ENCODE data around the gene LIPM. TPM values are rescaled to one million over a fixed set of nuclear protein-coding genes. Genes with fewer than 3 reads are reported as not detected.

Gene LIPM
- total RNA-seq, 3 donors from 2014 or later (not counting 1 experiment from before 2014, with no cell fraction given), result not detected

- Histone ChIP-seq H3K4me3 (ENCODE audit: low read length) (no peak overlapping the region), H3K9me3 (ENCODE audit: control insufficient read depth, insufficient read depth, low read length) (no peaks in the 10 kb centered on the region), H3K4me1 (ENCODE audit: control insufficient read depth, insufficient read depth, low read length) (peaks cover 14% of the 10 kb centered on the region), H3K27me3 (ENCODE audit: control insufficient read depth, insufficient read depth, low read length) (no peaks in the 10 kb centered on the region), H3K36me3 (ENCODE audit: control insufficient read depth, insufficient read depth, low read length) (no peaks in the 10 kb centered on the region), H3K27ac (ENCODE audit: low read length) (no peak overlapping the region)
- H3K9me3 Mint-ChIP-seq, result no peaks in the 10 kb centered on the region
- intact Hi-C loops (cut with micrococcal nuclease), result no loop called here
- WGBS (ENCODE audit: insufficient coverage), result 43% methylated on average over 2 of the region's 2 CpGs
- no peak overlapping the region for H3K27ac Mint-ChIP-seq
- peak in 1 of 2 donors; percentile 41 for DNase-seq
- no peaks in the 10 kb centered on the region for H3K27me3 Mint-ChIP-seq (ENCODE audit: low read depth in 2 of 2)
- H3K4me3 Mint-ChIP-seq, result no peak overlapping the region
- no peaks in the 10 kb centered on the region for H3K36me3 Mint-ChIP-seq
- peaks cover 15 to 17% of the 10 kb centered on the region in 2 donors for H3K4me1 Mint-ChIP-seq
- ATAC-seq, result no peak
- no peak for TF ChIP-seq CTCF (IDR thresholded peaks at IDR 0.05)
Measured at GRCh38 chr10:88793712-88794299, 8.7 kb upstream of the LIPM start.

GRCh38 chr10:88794731-88795130 lies 7.8 kb upstream of the LIPM start:
- no peak for TF ChIP-seq CTCF (IDR thresholded peaks at IDR 0.05)
- Histone ChIP-seq H3K4me1 (ENCODE audit: control insufficient read depth, insufficient read depth, low read length) (peaks cover 14% of the 10 kb centered on the region), H3K36me3 (ENCODE audit: control insufficient read depth, insufficient read depth, low read length) (no peaks in the 10 kb centered on the region), H3K9me3 (ENCODE audit: control insufficient read depth, insufficient read depth, low read length) (no peaks in the 10 kb centered on the region), H3K27me3 (ENCODE audit: control insufficient read depth, insufficient read depth, low read length) (no peaks in the 10 kb centered on the region), H3K27ac (ENCODE audit: low read length) (no peak overlapping the region), H3K4me3 (ENCODE audit: low read length) (no peak overlapping the region)
- H3K36me3 Mint-ChIP-seq, result no peaks in the 10 kb centered on the region
- DNase-seq (no peak), ATAC-seq (no peak)
- peaks cover 15 to 17% of the 10 kb centered on the region in 2 donors for H3K4me1 Mint-ChIP-seq
- H3K27me3 Mint-ChIP-seq (ENCODE audit: low read depth in 2 of 2), result no peaks in the 10 kb centered on the region
- intact Hi-C loops (cut with micrococcal nuclease), result no loop called here
- H3K9me3 Mint-ChIP-seq, result no peaks in the 10 kb centered on the region
- H3K27ac Mint-ChIP-seq, result no peak overlapping the region
- H3K4me3 Mint-ChIP-seq, result no peak overlapping the region
- no CpG with 5 or more reads among the region's 1 CpG for WGBS (ENCODE audit: insufficient coverage)

- no peaks in the 10 kb centered on the region for H3K9me3 Mint-ChIP-seq
- H3K27me3 ChIP-seq (ENCODE audit: control insufficient read depth, insufficient read depth, low read length), result no peaks in the 10 kb centered on the region
- no peak overlapping the region for H3K27ac Mint-ChIP-seq
- WGBS (ENCODE audit: insufficient coverage), result no CpG with 5 or more reads among the region's 2 CpGs
- no peaks in the 10 kb centered on the region for H3K4me1 Mint-ChIP-seq
- no peak for TF ChIP-seq CTCF (IDR thresholded peaks at IDR 0.05)
- no peak overlapping the region for H3K4me3 Mint-ChIP-seq
- no peaks in the 10 kb centered on the region for H3K36me3 ChIP-seq (ENCODE audit: control insufficient read depth, insufficient read depth, low read length)
- intact Hi-C loops (cut with micrococcal nuclease), result no loop called here
- DNase-seq (no peak), ATAC-seq (peak; percentile 44 to 68 (median 52))
- no peak overlapping the region for H3K4me3 ChIP-seq (ENCODE audit: low read length)
- no peaks in the 10 kb centered on the region for H3K27me3 Mint-ChIP-seq (ENCODE audit: low read depth in 2 of 2)
- H3K4me1 ChIP-seq (ENCODE audit: control insufficient read depth, insufficient read depth, low read length), result no peaks in the 10 kb centered on the region
- H3K27ac ChIP-seq (ENCODE audit: low read length), result no peak overlapping the region
- H3K9me3 ChIP-seq (ENCODE audit: control insufficient read depth, insufficient read depth, low read length), result no peaks in the 10 kb centered on the region
- H3K36me3 Mint-ChIP-seq, result no peaks in the 10 kb centered on the region
Measured at GRCh38 chr10:88800152-88801125, 2.1 kb upstream of the LIPM start.

Data from natural killer cell (primary cell).